A673 (cell line): ENCODE data around the gene DCX. TPM values are rescaled to one million over a fixed set of nuclear protein-coding genes. Genes with fewer than 3 reads are reported as not detected.

Experiments used
- BruUV-seq: library from RNA; stranded (reverse); fragments of 400-500 nt; replicated peaks from 2 replicates; lab custom pipeline; 2021; lab: Mats Ljungman, UMichigan
- CTCF ChIA-PET: fragments of 300-600 bp; sonication (Branson Sonifier 250); formaldehyde crosslinking; loops from one replicate; lab custom pipeline; 2022; ENCODE audit warnings: antibody characterized with exemption; lab: Charles Lee
- POLR2A ChIA-PET: fragments of 300-600 bp; sonication (Branson Sonifier 250); formaldehyde crosslinking; loops from one replicate; lab custom pipeline; 2022; ENCODE audit warnings: antibody characterized with exemption; ENCODE audit not compliant: low non-redundant PET; lab: Charles Lee
- DNase-seq: peaks from one replicate; pipeline ENCODE4 v3.0.0-alpha.2; 2015; ENCODE audit warnings: low spot score
- H3K27ac ChIP-seq: fragments of 200-600 bp; sonication (generic); 2 replicates; pipeline ENCODE4 v1.5.1; 2016; ENCODE audit warnings: mixed run types, low read depth, mild to moderate bottlenecking, mixed read lengths, antibody characterized with exemption, low read length; ENCODE audit not compliant: poor library complexity, severe bottlenecking
- H3K27me3 ChIP-seq: fragments of 200-600 bp; sonication (generic); replicated peaks from 2 replicates; pipeline ENCODE4 v1.6.1; 2017; ENCODE audit warnings: mixed run types, low read depth, mild to moderate bottlenecking, mixed read lengths, antibody characterized with exemption, low read length; ENCODE audit not compliant: insufficient read depth, poor library complexity
- H3K36me3 ChIP-seq: fragments of 200-600 bp; sonication (generic); 2 replicates; pipeline ENCODE4 v1.6.1; 2016; ENCODE audit warnings: mixed run types, mild to moderate bottlenecking, mixed read lengths, antibody characterized with exemption, low read length; ENCODE audit not compliant: insufficient read depth, poor library complexity, severe bottlenecking
- H3K4me1 ChIP-seq: fragments of 200-600 bp; sonication (generic); 2 replicates; pipeline ENCODE4 v1.6.1; 2017; ENCODE audit warnings: mixed run types, mild to moderate bottlenecking, mixed read lengths, antibody characterized with exemption, low read length; ENCODE audit not compliant: insufficient read depth, poor library complexity, severe bottlenecking
- H3K4me3 ChIP-seq: fragments of 200-600 bp; sonication (generic); 2 replicates; pipeline ENCODE4 v1.5.1; 2016; ENCODE audit warnings: low read depth, mixed run types, mild to moderate bottlenecking, mixed read lengths, low read length; ENCODE audit not compliant: poor library complexity, severe bottlenecking
- H3K9me3 ChIP-seq: fragments of 200-600 bp; sonication (generic); 2 replicates; pipeline ENCODE4 v1.6.1; 2016; ENCODE audit warnings: mixed run types, low read depth, mild to moderate bottlenecking, mixed read lengths, antibody characterized with exemption, low read length; ENCODE audit not compliant: poor library complexity, severe bottlenecking
- EZH2 ChIP-seq: fragments of 200-600 bp; sonication (generic); IDR thresholded peaks from 2 replicates; pipeline ENCODE4 v1.6.1; 2017; ENCODE audit warnings: borderline replicate concordance, low read depth, mild to moderate bottlenecking, mixed read lengths, antibody characterized with exemption, low read length; ENCODE audit not compliant: poor library complexity, severe bottlenecking
- intact Hi-C: fragments of 100-400 bp; cut with micrococcal nuclease; formaldehyde crosslinking; loops from one replicate; pipeline ENCODE4 v1.10.0; 2022; ENCODE audit not compliant: unreplicated experiment
- total RNA-seq: library from RNA; stranded (reverse); gene quantifications from 2 replicates; pipeline ENCODE4 v1.2.3, GENCODE V29; 2021
- TF ChIP-seq, protein P1 (sequence below): fragments of 300-800, 200-600 bp; sonication (generic); conservative IDR thresholded peaks from 2 replicates; pipeline ENCODE4 v1.5.1; 2017; ENCODE audit warnings: low read depth, mild to moderate bottlenecking, antibody characterized with exemption, low read length, moderate library complexity, mixed read lengths

The DCX gene
- total RNA-seq, 1 experiment from 2014 or later = not detected

DNA sequence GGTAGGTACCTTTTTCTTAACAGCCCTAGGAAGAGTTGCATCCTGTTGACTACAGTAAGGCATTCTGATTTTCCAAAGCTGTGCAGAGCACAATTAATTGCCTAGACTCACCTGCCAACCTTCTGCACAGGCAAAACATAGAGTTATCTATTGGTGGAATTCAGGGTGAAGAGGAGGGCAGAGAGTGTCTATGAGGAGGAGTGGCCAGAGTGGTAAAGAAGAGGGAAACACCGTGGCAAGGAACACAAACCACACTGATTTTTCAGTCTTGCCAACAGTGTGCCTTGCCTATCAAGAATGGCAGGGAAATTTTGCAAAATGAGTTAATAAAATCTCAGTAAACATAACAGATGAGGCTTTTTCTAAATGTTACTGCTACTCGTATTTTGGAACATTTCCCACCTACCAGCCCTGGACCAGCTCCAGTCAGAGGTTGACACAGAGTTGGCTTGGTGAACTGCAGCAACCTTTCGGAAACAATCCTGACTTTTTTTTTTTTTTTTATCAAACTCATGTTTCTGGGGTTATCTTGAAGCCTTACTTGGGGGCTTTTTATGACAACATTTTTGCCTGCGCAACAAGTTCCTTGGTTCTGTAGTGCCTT is 73.8 kb downstream of the DCX start:
- TF ChIP-seq, protein P1, sequence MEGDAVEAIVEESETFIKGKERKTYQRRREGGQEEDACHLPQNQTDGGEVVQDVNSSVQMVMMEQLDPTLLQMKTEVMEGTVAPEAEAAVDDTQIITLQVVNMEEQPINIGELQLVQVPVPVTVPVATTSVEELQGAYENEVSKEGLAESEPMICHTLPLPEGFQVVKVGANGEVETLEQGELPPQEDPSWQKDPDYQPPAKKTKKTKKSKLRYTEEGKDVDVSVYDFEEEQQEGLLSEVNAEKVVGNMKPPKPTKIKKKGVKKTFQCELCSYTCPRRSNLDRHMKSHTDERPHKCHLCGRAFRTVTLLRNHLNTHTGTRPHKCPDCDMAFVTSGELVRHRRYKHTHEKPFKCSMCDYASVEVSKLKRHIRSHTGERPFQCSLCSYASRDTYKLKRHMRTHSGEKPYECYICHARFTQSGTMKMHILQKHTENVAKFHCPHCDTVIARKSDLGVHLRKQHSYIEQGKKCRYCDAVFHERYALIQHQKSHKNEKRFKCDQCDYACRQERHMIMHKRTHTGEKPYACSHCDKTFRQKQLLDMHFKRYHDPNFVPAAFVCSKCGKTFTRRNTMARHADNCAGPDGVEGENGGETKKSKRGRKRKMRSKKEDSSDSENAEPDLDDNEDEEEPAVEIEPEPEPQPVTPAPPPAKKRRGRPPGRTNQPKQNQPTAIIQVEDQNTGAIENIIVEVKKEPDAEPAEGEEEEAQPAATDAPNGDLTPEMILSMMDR = no peak
- TF ChIP-seq EZH2 = no peak
- Histone ChIP-seq H3K27me3 (peaks cover 5% of the 10 kb centered on the region), H3K36me3 (no peaks in the 10 kb centered on the region), H3K4me3 (no peak overlapping the region), H3K4me1 (no peaks in the 10 kb centered on the region), H3K27ac (no peak overlapping the region), H3K9me3 (no peaks in the 10 kb centered on the region)
- intact Hi-C loops = no loop called here
- CTCF ChIA-PET = no interaction called here
- no peak for DNase-seq
- POLR2A ChIA-PET = no interaction called here
- no TSS peak for BruUV-seq

DNA sequence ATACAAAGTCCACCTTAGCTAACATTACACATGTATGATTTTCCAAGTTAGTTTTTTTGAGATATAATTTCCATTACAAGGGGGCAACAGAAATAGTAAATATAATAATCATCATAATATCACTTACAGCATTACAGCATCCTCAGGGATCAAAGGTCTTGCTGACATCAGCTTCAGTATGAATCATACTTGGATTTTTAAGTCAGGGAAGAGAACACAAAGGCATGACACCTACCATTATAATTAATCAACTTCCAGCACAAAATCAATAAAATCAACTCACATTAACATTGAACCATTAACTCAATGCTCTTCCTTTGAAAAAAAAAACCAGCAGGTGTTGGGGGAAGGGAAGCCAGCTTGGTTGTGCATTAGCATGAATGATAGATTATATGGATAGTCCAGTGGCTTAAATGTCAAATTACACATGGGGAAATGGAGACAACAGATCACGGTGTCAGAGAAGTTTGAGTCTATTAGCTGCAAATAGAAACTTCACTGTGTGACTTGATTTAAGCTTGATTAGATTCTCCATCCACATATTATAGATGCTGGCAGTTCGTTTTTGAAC is 74.8 kb downstream of the DCX start:
- intact Hi-C loops = no loop called here

DNA sequence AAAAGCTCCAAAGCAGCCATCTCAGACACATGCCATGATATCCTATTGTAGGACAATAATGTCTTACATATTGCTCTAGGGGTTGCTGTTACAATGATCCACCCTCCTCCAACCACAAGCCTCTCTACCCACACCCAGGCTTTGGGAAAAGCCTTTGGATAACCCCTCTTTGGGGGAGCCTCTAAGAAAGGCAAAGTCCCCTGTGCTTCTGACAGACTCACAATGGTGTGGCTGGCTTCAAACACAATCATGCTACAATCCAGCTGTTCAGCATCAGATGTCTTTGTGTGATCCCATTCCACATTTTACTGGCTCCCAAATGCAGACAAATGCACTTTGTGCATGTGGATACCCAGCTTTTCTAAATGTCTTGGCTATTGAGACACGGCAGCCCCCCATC is 75.9 kb downstream of the DCX start:
- no TSS peak for BruUV-seq
- ChIA-PET POLR2A (no interaction called here), CTCF (no interaction called here)
- TF ChIP-seq EZH2 = no peak
- TF ChIP-seq, protein P1 = no peak
- Histone ChIP-seq H3K36me3 (no peaks in the 10 kb centered on the region), H3K4me1 (no peaks in the 10 kb centered on the region), H3K9me3 (no peaks in the 10 kb centered on the region), H3K27me3 (peaks cover 5% of the 10 kb centered on the region), H3K4me3 (no peak overlapping the region), H3K27ac (no peak overlapping the region)
- intact Hi-C loops = no loop called here
- no peak for DNase-seq

More for the DNA sequence above, 74.8 kb downstream of the DCX start:
- no peaks in the 10 kb centered on the region for H3K9me3 ChIP-seq
- TF ChIP-seq EZH2 = no peak
- TF ChIP-seq, protein P1 = no peak
- no peaks in the 10 kb centered on the region for H3K36me3 ChIP-seq
- no peak overlapping the region for H3K4me3 ChIP-seq
- H3K27me3 ChIP-seq = peaks cover 5% of the 10 kb centered on the region
- no peak for DNase-seq
- H3K27ac ChIP-seq = no peak overlapping the region
- CTCF ChIA-PET = no interaction called here
- no TSS peak for BruUV-seq
- H3K4me1 ChIP-seq = no peaks in the 10 kb centered on the region
- POLR2A ChIA-PET = no interaction called here
